Activated CD4-positive, CD25-positive, alpha-beta regulatory T cell treated with anti-CD3 and anti-CD28 coated beads, Interleukin-2, amount 50 U/mL, for 72 hours (primary cell): ENCODE measurements around the gene NAGLU.
A peak's percentile ranks its signal among the peaks of the same experiment; 100 is the strongest.

Experiments used
- DNase-seq: peaks from one replicate; pipeline ENCODE4 v3.0.0; 2021

Gene NAGLU

GRCh38 chr17:42565523-42566214 is 29.6 kb downstream of the NAGLU start:
- DNase-seq, result no peak

GRCh38 chr17:42566215-42566882 is 30.3 kb downstream of the NAGLU start:
- DNase-seq, result no peak

- DNase-seq, result peak; percentile 96
Observed at GRCh38 chr17:42566883-42567573, 31.0 kb downstream of the NAGLU start, which contains the start of gene MLX. TSS of gene MLX (plus strand) at chr17:42567100. CDS start at chr17:42567125, 25 bp downstream.

- no peak for DNase-seq
Observed at GRCh38 chr17:42568341-42569111, 32.5 kb downstream of the NAGLU start.

GRCh38 chr17:42571435-42572225 is 35.6 kb downstream of the NAGLU start:
- DNase-seq, result no peak

GRCh38 chr17:42573095-42573494 is 37.1 kb downstream of the NAGLU start:
- no peak for DNase-seq

GRCh38 chr17:42574463-42574862 is 38.4 kb downstream of the NAGLU start:
- DNase-seq, result no peak

GRCh38 chr17:42577140-42577531 is 41.1 kb downstream of the NAGLU start:
- DNase-seq, result no peak

- peak; percentile 94 for DNase-seq
Observed at GRCh38 chr17:42577532-42578281, 41.7 kb downstream of the NAGLU start, which contains the start of gene PSMC3IP. TSS of gene PSMC3IP (minus strand) at chr17:42577729. CDS start at chr17:42577686, 43 bp downstream.

- DNase-seq, result peak; percentile 71
Observed at GRCh38 chr17:42578282-42578869, 42.3 kb downstream of the NAGLU start.

GRCh38 chr17:42579794-42580551 is 43.9 kb downstream of the NAGLU start:
- DNase-seq, result no peak

- no peak for DNase-seq
Observed at GRCh38 chr17:42581744-42582270, 45.8 kb downstream of the NAGLU start.

GRCh38 chr17:42584880-42585279 is 48.8 kb downstream of the NAGLU start:
- no peak for DNase-seq

GRCh38 chr17:42585353-42585752 is 49.3 kb downstream of the NAGLU start:
- no peak for DNase-seq

- DNase-seq, result no peak
Observed at GRCh38 chr17:42586514-42587230, 50.6 kb downstream of the NAGLU start.

- no peak for DNase-seq
Observed at GRCh38 chr17:42590886-42591285, 54.8 kb downstream of the NAGLU start.

GRCh38 chr17:42591411-42591810 is 55.4 kb downstream of the NAGLU start:
- DNase-seq, result no peak
